Pancreas (tissue), 10 donors: ENCODE results near the gene FHOD3. TPM values are rescaled to one million over a fixed set of nuclear protein-coding genes. Genes with fewer than 3 reads are reported as not detected.

Experiments
- ATAC-seq, 4 donors: fragments of 200-7000 bp; cut with Tn5 transposase; one replicate each; pipeline versions ENCODE4 v1.8.0 to v1.9.1; 2020; ENCODE audit warnings: mild to moderate bottlenecking in 4 of 4, moderate library complexity in 4 of 4
- DNase-seq, 6 donors: peaks; one replicate each; pipeline ENCODE4 v3.0.0-alpha.2; 2020
- FAIRE-seq: peaks from 2 replicates; lab custom pipeline; 2012; peaks lifted over from hg19 to GRCh38; lab: Jason Lieb, UNC
- H3K27ac ChIP-seq, 4 donors: fragments of 200-600 bp; sonication (generic); 1 replicate in 3 of 4; 2 replicates in 1 of 4; pipeline versions ENCODE4 v1.5.0 to v1.8.0; 2020
- H3K27me3 ChIP-seq, 4 donors: fragments of 200-600 bp; one replicate each; pipeline ENCODE4 v1.8.0; 2021
- H3K36me3 ChIP-seq, 3 donors: fragments of 200-600 bp; sonication (generic) in 1 of 3; one replicate each; pipeline versions ENCODE4 v1.5.0 to v1.8.0; 2020 to 2021
- H3K4me1 ChIP-seq, 3 donors: fragments of 200-600 bp; one replicate each; pipeline ENCODE4 v1.8.0; 2021
- H3K4me3 ChIP-seq, 4 donors: fragments of 200-600 bp; sonication (generic) in 2 of 4; one replicate each; pipeline versions ENCODE4 v1.5.0 to v1.8.0; 2020 to 2021
- H3K9me3 ChIP-seq, 4 donors: fragments of 200-600 bp; one replicate each; pipeline ENCODE4 v1.8.0; 2021
- WGBS, 2 donors: extraction: QIAGEN DNeasy Blood & Tissue Kit; methylation state at CpG; one replicate each; pipeline ENCODE4 v1.1.7; 2013; 5-methylcytosine and 5-hydroxymethylcytosine counted together
- intact Hi-C, 3 donors: fragments of 100-400 bp; cut with DNase I; formaldehyde crosslinking; loops; one replicate each; pipeline versions ENCODE4 v1.11.1 to v1.14.2; 2022
- polyA plus RNA-seq, 2 donors: library from polyadenylated mRNA; stranded (reverse); fragments of 200-250 nt; gene quantifications; one replicate each; pipeline ENCODE4 v1.2.3, GENCODE V29; 2013
- total RNA-seq, 6 donors: library from RNA; stranded (reverse); fragmentation: NEBNext Ultra II Directional in 4 of 6; extraction: Animal tissue kit (Norgen Biotek cat#: 25700) in 4 of 6; gene quantifications; one replicate each; pipeline versions ENCODE4 v1.2.1 to v1.2.4, GENCODE V29; 2021 to 2023
- TF ChIP-seq, protein P1 (sequence below), 4 donors: fragments of 200-600 bp; sonication (generic) in 3 of 4; IDR thresholded peaks; one replicate each; pipeline versions ENCODE4 v1.5.0 to v1.8.0; 2021; ENCODE audit warnings: antibody characterized with exemption in 4 of 4
- donor health status: healthy with polysubstance abuse.
- donor health status: DM: no; HTN: no; CAD: no; lungs with moderate emphysema.
- donor health status: DM: no; HTN: no; CAD: no.
- donor health status: control.
- donor health status: control.
- donor health status: Bipolar disorder and iron deficiency.
- donor health status: DM: yes; HTN: yes; CAD: no.
- donor health status: DM: no; HTN: no; CAD: no.
- donor health status: DM: no; HTN: no; CAD: no.
- donor health status: DM: yes; HTN: yes; CAD: no.

The FHOD3 gene
- total and polyA plus RNA-seq, 8 donors, result 0.25 to 4.3 (median 1.2) TPM

DNA sequence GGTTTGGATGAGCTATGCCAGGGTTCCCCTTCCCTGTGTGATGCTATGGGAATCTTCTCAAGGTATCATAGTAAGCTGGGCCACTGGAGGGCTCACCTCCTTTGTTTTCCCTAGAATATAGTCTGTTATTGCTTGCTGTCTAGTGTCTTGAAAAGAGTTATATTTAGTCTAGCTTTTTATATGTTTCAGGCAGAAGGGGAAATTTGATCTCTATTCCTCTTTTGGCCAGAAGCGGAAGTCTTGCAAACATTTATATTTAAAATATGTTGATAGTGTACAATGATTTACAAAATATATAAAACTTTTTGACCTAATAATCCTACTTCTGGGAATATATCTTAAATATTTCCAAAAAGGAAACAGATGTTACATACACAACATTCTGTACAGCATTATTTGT lies 260.7 kb downstream of the FHOD3 start:
- Histone ChIP-seq H3K27me3 (no peaks in the 10 kb centered on the region), H3K9me3 (no peaks in the 10 kb centered on the region), H3K4me1 (no peaks in the 10 kb centered on the region), H3K4me3 (no peak overlapping the region), H3K27ac (no peak overlapping the region), H3K36me3 (no peaks in the 10 kb centered on the region)
- intact Hi-C loops, result no loop called here
- DNase-seq (no peak), FAIRE-seq (no peak), ATAC-seq (no peak)
- WGBS, 2 donors, result 91 to 94% methylated on average over 1 of the region's 1 CpG
- TF ChIP-seq, protein P1, sequence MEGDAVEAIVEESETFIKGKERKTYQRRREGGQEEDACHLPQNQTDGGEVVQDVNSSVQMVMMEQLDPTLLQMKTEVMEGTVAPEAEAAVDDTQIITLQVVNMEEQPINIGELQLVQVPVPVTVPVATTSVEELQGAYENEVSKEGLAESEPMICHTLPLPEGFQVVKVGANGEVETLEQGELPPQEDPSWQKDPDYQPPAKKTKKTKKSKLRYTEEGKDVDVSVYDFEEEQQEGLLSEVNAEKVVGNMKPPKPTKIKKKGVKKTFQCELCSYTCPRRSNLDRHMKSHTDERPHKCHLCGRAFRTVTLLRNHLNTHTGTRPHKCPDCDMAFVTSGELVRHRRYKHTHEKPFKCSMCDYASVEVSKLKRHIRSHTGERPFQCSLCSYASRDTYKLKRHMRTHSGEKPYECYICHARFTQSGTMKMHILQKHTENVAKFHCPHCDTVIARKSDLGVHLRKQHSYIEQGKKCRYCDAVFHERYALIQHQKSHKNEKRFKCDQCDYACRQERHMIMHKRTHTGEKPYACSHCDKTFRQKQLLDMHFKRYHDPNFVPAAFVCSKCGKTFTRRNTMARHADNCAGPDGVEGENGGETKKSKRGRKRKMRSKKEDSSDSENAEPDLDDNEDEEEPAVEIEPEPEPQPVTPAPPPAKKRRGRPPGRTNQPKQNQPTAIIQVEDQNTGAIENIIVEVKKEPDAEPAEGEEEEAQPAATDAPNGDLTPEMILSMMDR (IDR thresholded peaks at IDR 0.05), result no peak

DNA sequence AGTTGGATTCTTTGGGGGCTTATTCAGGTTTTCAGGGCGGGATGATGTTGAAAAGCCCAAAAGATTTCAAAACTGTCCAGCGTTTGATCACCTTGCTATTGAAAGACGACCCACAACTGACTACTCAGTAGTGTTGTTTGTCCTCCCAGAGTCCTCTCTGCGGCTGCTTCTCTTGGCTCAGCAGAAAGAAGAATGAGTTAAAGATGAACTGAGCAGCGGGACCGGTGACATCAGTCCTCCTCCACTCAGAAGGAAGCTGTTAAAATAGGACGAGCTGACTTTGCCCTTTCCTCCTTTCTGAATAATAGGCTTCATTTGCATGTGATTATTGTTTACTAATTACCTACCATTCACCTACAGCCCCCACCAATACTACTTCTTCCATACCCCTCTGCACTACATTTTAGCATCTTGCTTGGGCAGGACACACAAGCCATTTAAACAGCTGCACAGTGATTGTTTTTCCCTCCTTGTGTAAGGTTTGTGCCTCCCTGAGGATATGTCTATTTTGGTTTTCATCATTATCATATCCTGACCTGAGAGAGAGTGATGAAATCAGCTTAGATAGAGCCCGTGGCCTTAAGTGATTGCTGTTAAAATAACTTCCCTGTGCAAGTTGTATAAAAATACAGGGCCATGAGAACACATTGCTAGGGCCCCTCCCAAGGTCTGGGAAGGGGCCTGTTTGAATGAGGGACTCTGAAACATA lies 261.8 kb downstream of the FHOD3 start:
- no peak overlapping the region for H3K27ac ChIP-seq
- H3K4me3 ChIP-seq, result no peak overlapping the region
- intact Hi-C loops, result no loop called here
- no peaks in the 10 kb centered on the region for H3K27me3 ChIP-seq
- TF ChIP-seq, protein P1 (IDR thresholded peaks at IDR 0.05), result no peak
- no peak for FAIRE-seq
- ATAC-seq, result no peak
- no peaks in the 10 kb centered on the region for H3K4me1 ChIP-seq
- WGBS, 2 donors, result 75 to 80% methylated on average over 8 of the region's 8 CpGs
- no peaks in the 10 kb centered on the region for H3K9me3 ChIP-seq
- DNase-seq, result no peak
- no peaks in the 10 kb centered on the region for H3K36me3 ChIP-seq

DNA sequence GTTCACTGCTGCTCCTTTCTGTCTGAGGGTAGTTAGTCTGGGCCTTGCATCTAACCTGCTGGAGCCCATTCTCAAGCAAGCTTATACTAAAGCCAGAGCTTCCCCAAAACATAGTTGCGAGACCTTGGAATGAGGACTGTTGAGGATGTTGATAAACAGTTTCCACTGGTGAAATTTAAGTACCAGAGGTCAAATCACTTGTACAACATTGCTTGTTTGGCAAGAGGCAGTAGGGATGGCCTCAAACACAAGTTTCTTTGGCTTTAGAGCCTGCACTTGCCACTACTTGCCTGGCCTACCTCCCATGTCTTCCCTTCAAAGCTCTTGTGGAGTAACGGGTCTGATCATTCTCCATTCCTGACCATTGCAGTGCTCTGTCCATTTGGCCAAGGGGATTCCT lies 262.7 kb downstream of the FHOD3 start:
- DNase-seq, result no peak
- Histone ChIP-seq H3K4me3 (no peak overlapping the region), H3K36me3 (no peaks in the 10 kb centered on the region), H3K27me3 (no peaks in the 10 kb centered on the region), H3K4me1 (no peaks in the 10 kb centered on the region), H3K27ac (no peak overlapping the region), H3K9me3 (no peaks in the 10 kb centered on the region)
- TF ChIP-seq, protein P1 (IDR thresholded peaks at IDR 0.05), result no peak
- ATAC-seq, result no peak
- FAIRE-seq, result no peak
- intact Hi-C loops, result loop anchor here in 1 of 3 donors (10.0 kb wide), 1 partner anchor 255 kb away; no protein-coding TSS in a partner anchor
- 97% methylated on average over 2 of the region's 2 CpGs for WGBS, 2 donors

DNA sequence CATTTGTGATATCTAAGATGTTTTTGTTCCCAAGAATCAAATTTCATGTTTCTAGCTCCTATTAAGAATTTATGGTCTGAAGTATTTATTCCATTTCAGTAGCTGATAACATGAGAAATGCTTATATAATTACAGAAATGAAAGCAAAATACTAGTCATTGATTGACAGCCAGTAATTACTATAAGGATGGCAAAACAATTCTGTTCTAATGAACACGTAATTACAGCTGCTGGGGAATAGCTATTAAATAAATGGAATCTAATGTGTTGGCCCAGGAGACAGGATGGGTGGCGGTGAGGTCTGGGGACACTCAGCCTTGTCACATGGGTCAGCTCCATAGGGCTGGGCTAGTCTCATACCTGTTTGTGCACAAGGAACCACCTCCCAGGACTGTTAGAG lies 263.5 kb downstream of the FHOD3 start:
- TF ChIP-seq, protein P1 (IDR thresholded peaks at IDR 0.05), result no peak
- Histone ChIP-seq H3K27ac (no peak overlapping the region), H3K36me3 (no peaks in the 10 kb centered on the region), H3K4me3 (no peak overlapping the region), H3K9me3 (no peaks in the 10 kb centered on the region), H3K27me3 (no peaks in the 10 kb centered on the region), H3K4me1 (no peaks in the 10 kb centered on the region)
- DNase-seq (no peak), FAIRE-seq (no peak), ATAC-seq (no peak)
- WGBS, 2 donors, result 93 to 98% methylated on average over 2 of the region's 2 CpGs
- intact Hi-C loops, result loop anchor here in 1 of 3 donors (10.0 kb wide), 1 partner anchor 256 kb away; no protein-coding TSS in a partner anchor

DNA sequence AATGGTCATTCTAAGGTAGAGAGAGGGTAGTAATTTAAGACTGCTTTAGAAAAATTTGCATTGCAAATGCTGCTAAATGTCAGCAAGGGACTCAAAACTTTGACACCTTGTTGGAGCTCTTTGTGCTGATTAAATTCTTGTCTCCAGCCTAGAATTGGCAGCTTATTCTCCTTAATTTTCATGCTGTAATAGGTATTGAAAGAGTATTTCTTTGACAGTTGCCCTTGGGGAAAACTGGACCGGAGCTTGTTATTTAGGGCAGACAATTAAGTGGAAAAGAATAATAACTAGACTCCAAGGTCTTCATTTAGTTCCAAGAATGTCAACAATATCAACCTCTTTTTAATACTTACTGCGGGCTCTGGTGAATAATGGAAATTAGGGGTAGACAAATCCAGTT lies 267.3 kb downstream of the FHOD3 start:
- no peaks in the 10 kb centered on the region for H3K27me3 ChIP-seq
- H3K4me3 ChIP-seq, result no peak overlapping the region
- ATAC-seq (no peak), DNase-seq (no peak), FAIRE-seq (no peak)
- TF ChIP-seq, protein P1 (IDR thresholded peaks at IDR 0.05), result no peak
- no peaks in the 10 kb centered on the region for H3K36me3 ChIP-seq
- no peak overlapping the region for H3K27ac ChIP-seq
- H3K9me3 ChIP-seq, result no peaks in the 10 kb centered on the region
- no peaks in the 10 kb centered on the region for H3K4me1 ChIP-seq
- intact Hi-C loops, result loop anchor here in 1 of 3 donors (10.0 kb wide), 1 partner anchor 260 kb away; no protein-coding TSS in a partner anchor
- WGBS, 2 donors, result 70 to 74% methylated on average over 2 of the region's 2 CpGs
